ENCODE measurements around the gene SORCS1. TPM values are rescaled to one million over a fixed set of nuclear protein-coding genes. Genes with fewer than 3 reads are reported as not detected.

The SORCS1 gene
- total and polyA plus RNA-seq, 12 donors, result 0.18 to 11.1 (median 1.1) TPM

DNA sequence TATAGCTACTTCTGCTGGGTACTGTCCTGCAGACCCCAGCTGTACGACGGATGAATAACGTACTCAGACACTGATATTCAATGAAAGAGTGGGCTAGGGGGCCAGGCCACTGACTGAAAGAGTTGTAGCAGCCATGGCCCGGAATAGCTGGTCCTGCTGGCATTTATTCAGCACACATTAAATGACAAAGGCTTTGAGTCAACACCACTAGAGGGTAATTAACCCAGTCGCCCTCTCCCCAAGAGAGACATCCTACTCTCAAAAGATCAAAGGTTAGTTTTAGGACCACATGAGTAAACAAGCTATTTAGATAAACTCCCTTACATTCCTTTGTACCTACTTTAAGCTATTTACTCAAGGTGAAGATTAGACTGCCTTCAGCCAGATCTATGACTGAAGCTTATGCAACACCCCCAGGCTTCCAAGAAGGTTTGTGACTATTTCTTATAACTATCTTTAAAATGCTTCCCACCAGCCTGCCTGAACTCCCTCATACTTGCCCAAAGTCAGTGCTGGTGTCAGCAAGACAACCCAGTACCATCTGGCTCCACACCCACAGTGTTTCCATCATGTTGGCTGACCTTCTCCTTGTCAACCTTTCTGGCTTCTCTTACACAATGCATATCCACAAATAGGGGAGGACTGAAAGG, 629.1 kb downstream of the SORCS1 start:
- no peaks in the 10 kb centered on the region for H3K9me3 ChIP-seq (replicated peaks in 1 of 3)
- H3K27me3 ChIP-seq, result no peaks in the 10 kb centered on the region
- 60 to 66% (median 65%) methylated on average over 4 to 5 of the region's 5 CpGs for whole genome bisulfite sequencing, 4 donors
- TF ChIP-seq POLR2A (IDR thresholded peaks at IDR 0.05), result no peak
- TF ChIP-seq, protein P1, sequence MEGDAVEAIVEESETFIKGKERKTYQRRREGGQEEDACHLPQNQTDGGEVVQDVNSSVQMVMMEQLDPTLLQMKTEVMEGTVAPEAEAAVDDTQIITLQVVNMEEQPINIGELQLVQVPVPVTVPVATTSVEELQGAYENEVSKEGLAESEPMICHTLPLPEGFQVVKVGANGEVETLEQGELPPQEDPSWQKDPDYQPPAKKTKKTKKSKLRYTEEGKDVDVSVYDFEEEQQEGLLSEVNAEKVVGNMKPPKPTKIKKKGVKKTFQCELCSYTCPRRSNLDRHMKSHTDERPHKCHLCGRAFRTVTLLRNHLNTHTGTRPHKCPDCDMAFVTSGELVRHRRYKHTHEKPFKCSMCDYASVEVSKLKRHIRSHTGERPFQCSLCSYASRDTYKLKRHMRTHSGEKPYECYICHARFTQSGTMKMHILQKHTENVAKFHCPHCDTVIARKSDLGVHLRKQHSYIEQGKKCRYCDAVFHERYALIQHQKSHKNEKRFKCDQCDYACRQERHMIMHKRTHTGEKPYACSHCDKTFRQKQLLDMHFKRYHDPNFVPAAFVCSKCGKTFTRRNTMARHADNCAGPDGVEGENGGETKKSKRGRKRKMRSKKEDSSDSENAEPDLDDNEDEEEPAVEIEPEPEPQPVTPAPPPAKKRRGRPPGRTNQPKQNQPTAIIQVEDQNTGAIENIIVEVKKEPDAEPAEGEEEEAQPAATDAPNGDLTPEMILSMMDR (IDR thresholded peaks at IDR 0.05), result no peak
- intact Hi-C loops (cut with DNase I), result no loop called here
- H3K27ac ChIP-seq, result no peak overlapping the region
- H3K4me3 ChIP-seq, result no peak overlapping the region
- no peaks in the 10 kb centered on the region for H3K4me1 ChIP-seq (replicated peaks in 1 of 2)
- DNase-seq, result no peak
- no peaks in the 10 kb centered on the region for H3K36me3 ChIP-seq (replicated peaks in 1 of 2)

DNA sequence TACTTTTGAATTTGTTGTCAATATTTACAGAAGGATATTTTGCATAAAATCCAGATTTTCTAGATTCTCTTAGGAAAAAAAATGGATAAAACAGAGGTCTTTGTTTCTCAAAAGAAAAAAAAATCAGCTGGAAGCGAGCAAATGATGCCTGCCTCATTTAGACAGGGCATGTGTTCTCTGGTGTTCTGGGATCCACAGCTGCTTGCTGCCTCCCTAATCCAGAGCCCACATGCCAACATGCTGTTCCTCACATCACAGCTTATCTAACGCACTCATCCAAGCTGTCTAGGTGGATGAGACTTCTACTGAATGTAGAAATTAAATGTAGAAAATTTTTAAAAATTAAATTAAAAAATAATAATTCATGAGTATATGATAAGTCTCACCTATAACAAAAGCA, 630.1 kb downstream of the SORCS1 start:
- H3K4me1 ChIP-seq (replicated peaks in 1 of 2), result no peaks in the 10 kb centered on the region
- no peak overlapping the region for H3K27ac ChIP-seq
- H3K36me3 ChIP-seq (replicated peaks in 1 of 2), result no peaks in the 10 kb centered on the region
- no peak overlapping the region for H3K4me3 ChIP-seq
- no peak for TF ChIP-seq POLR2A (IDR thresholded peaks at IDR 0.05)
- TF ChIP-seq, protein P1 (IDR thresholded peaks at IDR 0.05), result no peak
- WGBS, 4 donors, result 68 to 73% (median 70%) methylated on average over 2 of the region's 2 CpGs
- H3K9me3 ChIP-seq (replicated peaks in 1 of 3), result no peaks in the 10 kb centered on the region
- intact Hi-C loops (cut with DNase I), result no loop called here
- DNase-seq, result no peak
- no peaks in the 10 kb centered on the region for H3K27me3 ChIP-seq

DNA sequence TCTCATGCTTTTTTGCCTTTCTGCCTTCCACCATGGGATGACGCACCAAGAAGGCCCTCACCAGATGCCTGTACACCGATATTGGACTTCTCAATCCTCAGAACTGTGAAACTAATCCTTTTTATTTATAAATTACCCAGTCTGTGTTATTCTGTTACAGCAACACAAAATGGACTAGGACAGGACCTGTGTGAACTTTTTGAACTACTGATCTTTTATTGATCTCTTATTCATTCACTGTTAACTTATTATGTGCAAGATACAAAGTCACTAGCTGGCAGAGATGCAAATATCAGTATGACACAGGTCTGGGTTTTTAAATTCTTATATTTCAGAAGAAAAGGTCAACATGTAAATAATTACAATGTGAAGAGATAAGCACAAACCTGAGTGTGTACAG, 635.8 kb downstream of the SORCS1 start:
- Histone ChIP-seq H3K27ac (no peak overlapping the region), H3K4me1 (replicated peaks in 1 of 2) (no peaks in the 10 kb centered on the region), H3K9me3 (replicated peaks in 1 of 3) (no peaks in the 10 kb centered on the region), H3K4me3 (no peak overlapping the region), H3K36me3 (replicated peaks in 1 of 2) (no peaks in the 10 kb centered on the region), H3K27me3 (no peaks in the 10 kb centered on the region)
- WGBS, 4 donors, result 83 to 86% (median 84%) methylated on average over 2 of the region's 2 CpGs
- intact Hi-C loops (cut with DNase I), result no loop called here
- no peak for TF ChIP-seq POLR2A (IDR thresholded peaks at IDR 0.05)
- TF ChIP-seq, protein P1 (IDR thresholded peaks at IDR 0.05), result no peak
- no peak for DNase-seq

GRCh38 chr10:106525835-106526234, 638.7 kb downstream of the SORCS1 start:
- no peak for DNase-seq
- WGBS, 4 donors, result 80 to 97% (median 90%) methylated on average over 1 of the region's 1 CpG
- intact Hi-C loops (cut with DNase I), result no loop called here
- TF ChIP-seq POLR2A (IDR thresholded peaks at IDR 0.05), result no peak
- TF ChIP-seq, protein P1 (IDR thresholded peaks at IDR 0.05), result no peak
- H3K4me3 ChIP-seq, result no peak overlapping the region
- no peaks in the 10 kb centered on the region for H3K27me3 ChIP-seq
- H3K9me3 ChIP-seq (replicated peaks in 1 of 3), result no peaks in the 10 kb centered on the region
- no peak overlapping the region for H3K27ac ChIP-seq
- no peaks in the 10 kb centered on the region for H3K4me1 ChIP-seq (replicated peaks in 1 of 2)
- H3K36me3 ChIP-seq (replicated peaks in 1 of 2), result no peaks in the 10 kb centered on the region

Small RNA genes lying within 50 kb of the gene (small RNA-seq; reads per million reads assigned to genes)
- gene RNA5SP325, result 1.8 to 4.4 reads per million in 2 donors
